ENCODE data around the gene HPCAL4.

DNA sequence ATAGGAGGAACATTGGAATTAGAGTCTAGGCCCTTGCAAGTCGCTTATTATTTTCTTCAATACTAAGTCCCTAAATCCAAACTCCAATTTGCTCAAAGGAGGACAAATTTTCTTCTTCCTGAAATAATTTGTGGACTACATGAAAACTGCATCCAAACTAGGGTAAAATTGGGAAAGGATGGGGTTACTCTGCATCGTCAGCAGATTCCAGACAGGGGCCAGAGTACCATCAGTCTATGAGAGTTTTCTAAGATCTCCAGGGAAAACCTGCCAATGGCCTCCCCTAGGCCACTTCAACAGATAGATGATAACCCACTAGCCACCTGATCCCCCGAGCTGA lies 52.3 kb downstream of the HPCAL4 start:
- TF ChIP-seq, protein P1, sequence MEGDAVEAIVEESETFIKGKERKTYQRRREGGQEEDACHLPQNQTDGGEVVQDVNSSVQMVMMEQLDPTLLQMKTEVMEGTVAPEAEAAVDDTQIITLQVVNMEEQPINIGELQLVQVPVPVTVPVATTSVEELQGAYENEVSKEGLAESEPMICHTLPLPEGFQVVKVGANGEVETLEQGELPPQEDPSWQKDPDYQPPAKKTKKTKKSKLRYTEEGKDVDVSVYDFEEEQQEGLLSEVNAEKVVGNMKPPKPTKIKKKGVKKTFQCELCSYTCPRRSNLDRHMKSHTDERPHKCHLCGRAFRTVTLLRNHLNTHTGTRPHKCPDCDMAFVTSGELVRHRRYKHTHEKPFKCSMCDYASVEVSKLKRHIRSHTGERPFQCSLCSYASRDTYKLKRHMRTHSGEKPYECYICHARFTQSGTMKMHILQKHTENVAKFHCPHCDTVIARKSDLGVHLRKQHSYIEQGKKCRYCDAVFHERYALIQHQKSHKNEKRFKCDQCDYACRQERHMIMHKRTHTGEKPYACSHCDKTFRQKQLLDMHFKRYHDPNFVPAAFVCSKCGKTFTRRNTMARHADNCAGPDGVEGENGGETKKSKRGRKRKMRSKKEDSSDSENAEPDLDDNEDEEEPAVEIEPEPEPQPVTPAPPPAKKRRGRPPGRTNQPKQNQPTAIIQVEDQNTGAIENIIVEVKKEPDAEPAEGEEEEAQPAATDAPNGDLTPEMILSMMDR (IDR thresholded peaks at IDR 0.05) = no peak
- TF ChIP-seq POLR2A (IDR thresholded peaks at IDR 0.05) = no peak
